CD14-positive monocyte (primary cell): ENCODE data around the gene GSTO2. TPM values are rescaled to one million over a fixed set of nuclear protein-coding genes. Genes with fewer than 3 reads are reported as not detected.
A peak's percentile ranks its signal among the peaks of the same experiment; 100 is the strongest.

Source experiments
- DNase-seq, 3 donors: peaks; one replicate each; pipeline ENCODE4 v3.0.0-alpha.2; 2011 to 2022
- H2AFZ ChIP-seq: 2 replicates; pipeline ENCODE4 v1.6.0; 2012; ENCODE audit warnings: mild to moderate bottlenecking, low read depth, low read length, inconsistent platforms; ENCODE audit not compliant: insufficient read depth, poor library complexity, severe bottlenecking
- H3K27ac ChIP-seq, 2 donors: 1 replicate in 1 of 2; 2 replicates in 1 of 2; pipeline ENCODE4 v1.5.1; 2012 to 2013; ENCODE audit warnings: low read length in 2 of 2, control low read depth in 1 of 2, inconsistent platforms in 1 of 2, low read depth in 1 of 2, mild to moderate bottlenecking in 1 of 2
- H3K27me3 ChIP-seq, 2 donors: one replicate each; pipeline versions ENCODE4 v1.6.0 to v1.6.1; 2011 to 2013; ENCODE audit warnings: low read length in 2 of 2; ENCODE audit not compliant: control insufficient read depth in 2 of 2, insufficient read depth in 2 of 2
- H3K36me3 ChIP-seq, 2 donors: replicated peaks in 1 of 2; 1 replicate in 1 of 2; 2 replicates in 1 of 2; pipeline versions ENCODE4 v1.5.1 to v1.6.1; 2012 to 2013; ENCODE audit warnings: low read length in 2 of 2, control low read depth in 1 of 2, inconsistent platforms in 1 of 2, mild to moderate bottlenecking in 1 of 2; ENCODE audit not compliant: insufficient read depth in 2 of 2, control insufficient read depth in 1 of 2
- H3K4me1 ChIP-seq, 2 donors: 1 replicate in 1 of 2; 2 replicates in 1 of 2; pipeline versions ENCODE4 v1.5.1 to v1.6.1; 2012 to 2013; ENCODE audit warnings: low read length in 2 of 2, control low read depth in 1 of 2, inconsistent platforms in 1 of 2, mild to moderate bottlenecking in 1 of 2, moderate library complexity in 1 of 2; ENCODE audit not compliant: insufficient read depth in 2 of 2, control insufficient read depth in 1 of 2
- H3K4me2 ChIP-seq: replicated peaks from 2 replicates; pipeline ENCODE3; 2012; ENCODE audit warnings: low read length, moderate library complexity, mild to moderate bottlenecking; ENCODE audit not compliant: poor library complexity, severe bottlenecking; ENCODE audit errors: extremely low read depth
- H3K4me3 ChIP-seq, 3 experiments: fragments of 200-600 bp in 1 of 3; sonication (generic) in 1 of 3; replicated peaks in 1 of 3; 1 replicate in 2 of 3; 2 replicates in 1 of 3; pipeline ENCODE4 v1.5.1; 2011 to 2013; ENCODE audit warnings: low read length in 3 of 3, mild to moderate bottlenecking in 3 of 3, control low read depth in 2 of 3, low read depth in 2 of 3, inconsistent platforms in 1 of 3, moderate library complexity in 1 of 3
- H3K79me2 ChIP-seq: 2 replicates; pipeline ENCODE4 v1.6.0; 2012; ENCODE audit warnings: mild to moderate bottlenecking, control low read depth, inconsistent platforms, low read length, moderate library complexity; ENCODE audit not compliant: insufficient read depth
- H3K9ac ChIP-seq: 2 replicates; pipeline ENCODE4 v1.6.0; 2017; ENCODE audit warnings: low read length, mild to moderate bottlenecking; ENCODE audit not compliant: insufficient read depth, poor library complexity, severe bottlenecking
- H3K9me3 ChIP-seq, 2 donors: replicated peaks in 1 of 2; 1 replicate in 1 of 2; 2 replicates in 1 of 2; pipeline versions ENCODE4 v1.5.1 to v1.6.1; 2012 to 2013; ENCODE audit warnings: low read length in 2 of 2, control low read depth in 1 of 2; ENCODE audit not compliant: control insufficient read depth in 1 of 2, insufficient read depth in 1 of 2
- H4K20me1 ChIP-seq: 2 replicates; pipeline ENCODE4 v1.6.0; 2012; ENCODE audit warnings: mild to moderate bottlenecking, low read length, control low read depth, moderate library complexity; ENCODE audit not compliant: insufficient read depth
- H3K27ac Mint-ChIP-seq, 7 donors: one replicate each; pipeline ENCODE4 v1.8.0; 2020; ENCODE audit warnings: mild to moderate bottlenecking in 7 of 7, mixed read lengths in 7 of 7, moderate library complexity in 6 of 7, inconsistent platforms in 2 of 7
- H3K27me3 Mint-ChIP-seq, 3 donors: one replicate each; pipeline ENCODE4 v1.8.0; 2021 to 2022; ENCODE audit warnings: low read depth in 3 of 3, mild to moderate bottlenecking in 3 of 3, mixed read lengths in 3 of 3, moderate library complexity in 3 of 3, inconsistent platforms in 1 of 3
- H3K36me3 Mint-ChIP-seq, 2 donors: one replicate each; pipeline ENCODE4 v1.8.0; 2020; ENCODE audit warnings: mixed read lengths in 2 of 2, inconsistent platforms in 1 of 2, mild to moderate bottlenecking in 1 of 2
- H3K4me1 Mint-ChIP-seq: one replicate; pipeline ENCODE4 v1.8.0; 2020; ENCODE audit warnings: mild to moderate bottlenecking, mixed read lengths
- H3K4me3 Mint-ChIP-seq, 2 donors: one replicate each; pipeline ENCODE4 v1.8.0; 2020; ENCODE audit warnings: mild to moderate bottlenecking in 2 of 2, mixed read lengths in 2 of 2, moderate library complexity in 1 of 2
- H3K9me3 Mint-ChIP-seq, 7 donors: one replicate each; pipeline ENCODE4 v1.8.0; 2020 to 2022; ENCODE audit warnings: mixed read lengths in 7 of 7, mild to moderate bottlenecking in 6 of 7, moderate library complexity in 6 of 7, inconsistent platforms in 2 of 7
- CTCF ChIP-seq: fragments of 200-600 bp; IDR thresholded peaks from one replicate; pipeline ENCODE4 v1.8.0; 2022; ENCODE audit warnings: antibody characterized with exemption, mild to moderate bottlenecking
- WGBS: methylation state at CpG from one replicate; pipeline ENCODE4 v1.1.5; 2013; ENCODE audit warnings: missing lambda C conversion rate; ENCODE audit not compliant: insufficient coverage; 5-methylcytosine and 5-hydroxymethylcytosine counted together
- intact Hi-C, 2 donors: fragments of 100-400 bp; cut with micrococcal nuclease; formaldehyde crosslinking; loops; one replicate each; pipeline versions ENCODE4 v1.15.0 to v1.15.1; 2023
- polyA plus RNA-seq, 3 donors: library from polyadenylated mRNA; depleted of rRNA in 1 of 3; unstranded in 2 of 3; stranded (reverse) in 1 of 3; fragments of 300-500 nt in 2 of 3; fragments of >200 nt in 1 of 3; fragmentation: Illumina TruSeq in 2 of 3; gene quantifications; 1 replicate in 2 of 3; 2 replicates in 1 of 3; pipeline ENCODE4 v1.2.3, GENCODE V29; 2012 to 2021

Gene GSTO2
- polyA plus RNA-seq, 3 donors, result 0.16 to 0.26 TPM; not detected in 1

GRCh38 chr10:104332243-104333031 is 63.5 kb downstream of the GSTO2 start:
- Histone ChIP-seq H3K4me3 (no peak overlapping the region), H3K9ac (no peak overlapping the region), H3K4me2 (no peak overlapping the region), H4K20me1 (peaks cover 100% of the 10 kb centered on the region), H3K27ac (peak overlapping the region in 1 of 2 donors; percentile 35), H3K9me3 (no peaks in the 10 kb centered on the region), H3K27me3 (no peaks in the 10 kb centered on the region), H3K36me3 (peaks cover 21 to 48% of the 10 kb centered on the region in 2 donors), H2AFZ (no peak overlapping the region), H3K79me2 (peaks cover 100% of the 10 kb centered on the region), H3K4me1 (peaks cover 92 to 95% of the 10 kb centered on the region in 2 donors)
- no peak for DNase-seq
- peak overlapping the region in 5 of 7 donors; percentile 36 to 86 (median 53) for H3K27ac Mint-ChIP-seq
- no peak overlapping the region for H3K4me3 Mint-ChIP-seq
- peaks cover 0 to 2% (median 2%) of the 10 kb centered on the region in 3 donors for H3K27me3 Mint-ChIP-seq
- peaks cover 92% of the 10 kb centered on the region for H3K4me1 Mint-ChIP-seq
- intact Hi-C loops, result no loop called here
- no peak for TF ChIP-seq CTCF
- no peaks in the 10 kb centered on the region for H3K9me3 Mint-ChIP-seq
- 100% methylated on average over 4 of the region's 11 CpGs for WGBS
- peaks cover 41 to 60% of the 10 kb centered on the region in 2 donors for H3K36me3 Mint-ChIP-seq

GRCh38 chr10:104333032-104333727 is 64.2 kb downstream of the GSTO2 start:
- H3K27me3 ChIP-seq, result no peaks in the 10 kb centered on the region
- H3K9ac ChIP-seq, result no peak overlapping the region
- no peak overlapping the region for H3K4me3 Mint-ChIP-seq
- peaks cover 100% of the 10 kb centered on the region for H3K79me2 ChIP-seq
- no peak overlapping the region for H2AFZ ChIP-seq
- intact Hi-C loops, result no loop called here
- H3K4me3 ChIP-seq, result no peak overlapping the region
- peaks cover 41 to 54% of the 10 kb centered on the region in 2 donors for H3K36me3 Mint-ChIP-seq
- WGBS, result 97% methylated on average over 6 of the region's 13 CpGs
- peaks cover 84% of the 10 kb centered on the region for H3K4me1 Mint-ChIP-seq
- no peak for DNase-seq
- TF ChIP-seq CTCF, result no peak
- peaks cover 85 to 87% of the 10 kb centered on the region in 2 donors for H3K4me1 ChIP-seq
- H3K36me3 ChIP-seq, result peaks cover 21 to 48% of the 10 kb centered on the region in 2 donors
- H4K20me1 ChIP-seq, result peaks cover 99% of the 10 kb centered on the region
- H3K27me3 Mint-ChIP-seq, result peaks cover 0 to 2% (median 2%) of the 10 kb centered on the region in 3 donors
- H3K27ac ChIP-seq, result peak overlapping the region in 1 of 2 donors; percentile 52
- peak overlapping the region; percentile 6 for H3K4me2 ChIP-seq
- no peaks in the 10 kb centered on the region for H3K9me3 ChIP-seq
- no peaks in the 10 kb centered on the region for H3K9me3 Mint-ChIP-seq
- peak overlapping the region; percentile 8 to 86 (median 51) for H3K27ac Mint-ChIP-seq
